C4-2B (cell line): ENCODE measurements around the gene SPAAR.
"Not testable (repeated sequence)": the region's sequence is repeated elsewhere in the genome, so short reads cannot be mapped to it uniquely, and the experiment has no call there.

Experiments
- H3K27ac ChIP-seq: fragments of 450-650 bp; 2 replicates; pipeline ENCODE4 v1.5.1; 2017
- ZFX ChIP-seq: fragments of 450-650 bp; IDR thresholded peaks from 2 replicates; pipeline ENCODE4 v1.6.1; 2017
- TF ChIP-seq, protein P1 (sequence below): fragments of 450-650 bp; conservative IDR thresholded peaks from 2 replicates; pipeline ENCODE4 v1.5.1; 2017; ENCODE audit warnings: mild to moderate bottlenecking

Gene SPAAR

GRCh38 chr9:35930521-35930920, 21.2 kb downstream of the SPAAR start:
- TF ChIP-seq, protein P1, sequence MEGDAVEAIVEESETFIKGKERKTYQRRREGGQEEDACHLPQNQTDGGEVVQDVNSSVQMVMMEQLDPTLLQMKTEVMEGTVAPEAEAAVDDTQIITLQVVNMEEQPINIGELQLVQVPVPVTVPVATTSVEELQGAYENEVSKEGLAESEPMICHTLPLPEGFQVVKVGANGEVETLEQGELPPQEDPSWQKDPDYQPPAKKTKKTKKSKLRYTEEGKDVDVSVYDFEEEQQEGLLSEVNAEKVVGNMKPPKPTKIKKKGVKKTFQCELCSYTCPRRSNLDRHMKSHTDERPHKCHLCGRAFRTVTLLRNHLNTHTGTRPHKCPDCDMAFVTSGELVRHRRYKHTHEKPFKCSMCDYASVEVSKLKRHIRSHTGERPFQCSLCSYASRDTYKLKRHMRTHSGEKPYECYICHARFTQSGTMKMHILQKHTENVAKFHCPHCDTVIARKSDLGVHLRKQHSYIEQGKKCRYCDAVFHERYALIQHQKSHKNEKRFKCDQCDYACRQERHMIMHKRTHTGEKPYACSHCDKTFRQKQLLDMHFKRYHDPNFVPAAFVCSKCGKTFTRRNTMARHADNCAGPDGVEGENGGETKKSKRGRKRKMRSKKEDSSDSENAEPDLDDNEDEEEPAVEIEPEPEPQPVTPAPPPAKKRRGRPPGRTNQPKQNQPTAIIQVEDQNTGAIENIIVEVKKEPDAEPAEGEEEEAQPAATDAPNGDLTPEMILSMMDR: no peak
- no peak for TF ChIP-seq ZFX
- no peak overlapping the region for H3K27ac ChIP-seq

GRCh38 chr9:35930989-35931388, 21.7 kb downstream of the SPAAR start:
- TF ChIP-seq, protein P1: no peak
- TF ChIP-seq ZFX: no peak

GRCh38 chr9:35932735-35933134, 23.4 kb downstream of the SPAAR start:
- TF ChIP-seq ZFX: no peak
- TF ChIP-seq, protein P1: no peak
- no peak overlapping the region for H3K27ac ChIP-seq

More at GRCh38 chr9:35930989-35931388, 21.7 kb downstream of the SPAAR start:
- H3K27ac ChIP-seq: no peak overlapping the region

- TF ChIP-seq, protein P1: no peak
- no peak for TF ChIP-seq ZFX
- no peak overlapping the region for H3K27ac ChIP-seq
These were observed 24.3 kb downstream of the SPAAR start for GRCh38 chr9:35933550-35934067.

DNA sequence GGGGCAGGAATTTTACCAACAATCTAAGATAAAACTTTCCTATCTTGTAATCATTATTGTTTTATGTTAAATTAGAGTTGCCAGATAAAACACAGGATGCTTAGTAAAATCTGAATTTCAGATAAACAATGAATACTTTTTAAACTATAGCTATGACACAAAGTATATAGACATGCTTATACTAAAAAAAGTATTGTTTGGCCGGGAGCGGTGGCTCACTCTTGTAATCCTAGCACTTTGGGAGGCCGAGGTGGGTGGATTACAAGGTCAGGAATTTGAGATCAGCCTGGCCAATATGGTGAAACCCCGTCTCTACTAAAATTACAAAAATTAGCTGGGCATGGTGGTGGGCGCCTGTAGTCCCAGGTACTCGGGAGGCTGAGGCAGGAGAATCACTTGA, 24.8 kb downstream of the SPAAR start:
- not testable (repeated sequence) for H3K27ac ChIP-seq

- no peak overlapping the region for H3K27ac ChIP-seq
- TF ChIP-seq ZFX: no peak
- TF ChIP-seq, protein P1: no peak
These were observed 26.0 kb downstream of the SPAAR start for GRCh38 chr9:35935261-35935660.

GRCh38 chr9:35935755-35936509, 26.6 kb downstream of the SPAAR start:
- TF ChIP-seq, protein P1: no peak
- TF ChIP-seq ZFX: no peak
- no peak overlapping the region for H3K27ac ChIP-seq

DNA sequence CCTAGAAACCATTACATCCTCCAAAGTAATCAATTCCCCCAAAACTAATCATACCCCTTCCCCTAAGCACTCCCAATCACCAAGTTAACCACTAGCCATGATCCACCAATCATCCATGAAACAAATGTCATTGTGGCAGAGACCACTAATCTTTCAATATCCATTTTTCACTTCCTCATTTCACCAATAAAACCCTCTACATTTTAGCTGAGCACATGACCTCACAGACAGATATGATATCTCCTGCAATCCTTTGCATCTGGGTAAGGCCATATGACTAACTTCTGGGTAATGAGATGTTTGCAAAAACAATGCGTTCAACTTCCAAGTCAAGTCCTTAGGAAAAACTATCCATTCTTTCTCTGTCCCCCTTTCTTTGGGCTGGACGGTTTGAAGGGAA, 27.9 kb downstream of the SPAAR start:
- no peak overlapping the region for H3K27ac ChIP-seq
- no peak for TF ChIP-seq ZFX
- TF ChIP-seq, protein P1: no peak
